ENCODE measurements around the gene PIGS. TPM values are rescaled to one million over a fixed set of nuclear protein-coding genes. Genes with fewer than 3 reads are reported as not detected.

Gene PIGS
- total and polyA plus RNA-seq, 12 donors, result 9.0 to 69.3 (median 48.5) TPM

- H3K27me3 ChIP-seq, result peaks cover 0 to 12% (median 4%) of the 10 kb centered on the region in 7 donors
- ATAC-seq, result no peak
- H3K4me3 ChIP-seq, result no peak overlapping the region
- no peaks in the 10 kb centered on the region for H3K36me3 ChIP-seq
- no peaks in the 10 kb centered on the region for H3K4me1 ChIP-seq
- intact Hi-C loops (cut with DNase I), result no loop called here
- no peak for DNase-seq
- no peak overlapping the region for H3K27ac ChIP-seq
- no peaks in the 10 kb centered on the region for H3K9me3 ChIP-seq
- 80 to 81% methylated on average over 16 of the region's 16 CpGs for WGBS, 2 donors
- TF ChIP-seq CTCF (IDR thresholded peaks at IDR 0.05), result no peak
Observed at GRCh38 chr17:28533091-28533807, 38.1 kb downstream of the PIGS start.

- no peaks in the 10 kb centered on the region for H3K36me3 ChIP-seq
- no peak for TF ChIP-seq CTCF (IDR thresholded peaks at IDR 0.05)
- 75% methylated on average over 7 of the region's 7 CpGs for WGBS, 2 donors
- H3K9me3 ChIP-seq, result no peaks in the 10 kb centered on the region
- no peak for DNase-seq
- H3K27me3 ChIP-seq, result peaks cover 0 to 12% (median 4%) of the 10 kb centered on the region in 7 donors
- no peaks in the 10 kb centered on the region for H3K4me1 ChIP-seq
- ATAC-seq, result no peak
- intact Hi-C loops (cut with DNase I), result no loop called here
- H3K27ac ChIP-seq, result no peak overlapping the region
- no peak overlapping the region for H3K4me3 ChIP-seq
Observed at GRCh38 chr17:28532050-28532960, 39.0 kb downstream of the PIGS start.

- ATAC-seq (no peak), DNase-seq (no peak)
- WGBS, 2 donors, result 67 to 77% methylated on average over 7 of the region's 7 CpGs
- intact Hi-C loops (cut with DNase I), result no loop called here
- Histone ChIP-seq H3K27me3 (peaks cover 0 to 12% (median 4%) of the 10 kb centered on the region in 7 donors), H3K27ac (no peak overlapping the region), H3K9me3 (no peaks in the 10 kb centered on the region), H3K4me1 (no peaks in the 10 kb centered on the region), H3K36me3 (no peaks in the 10 kb centered on the region), H3K4me3 (no peak overlapping the region)
- TF ChIP-seq CTCF (IDR thresholded peaks at IDR 0.05), result no peak
Observed at GRCh38 chr17:28530926-28531325, 40.4 kb downstream of the PIGS start.

- no peak for ATAC-seq
- Histone ChIP-seq H3K27me3 (peaks cover 0 to 12% (median 4%) of the 10 kb centered on the region in 7 donors), H3K9me3 (no peaks in the 10 kb centered on the region), H3K4me3 (no peak overlapping the region), H3K36me3 (no peaks in the 10 kb centered on the region), H3K27ac (no peak overlapping the region), H3K4me1 (no peaks in the 10 kb centered on the region)
- DNase-seq, result no peak
- intact Hi-C loops (cut with DNase I), result no loop called here
- no peak for TF ChIP-seq CTCF (IDR thresholded peaks at IDR 0.05)
- WGBS, 2 donors, result 76 to 83% methylated on average over 4 of the region's 4 CpGs
Observed at GRCh38 chr17:28530250-28530649, 41.1 kb downstream of the PIGS start.
